OCI-LY7 (cell line): ENCODE data around the gene RPS6KL1. TPM values are rescaled to one million over a fixed set of nuclear protein-coding genes. Genes with fewer than 3 reads are reported as not detected.

Experiments used
- BruUV-seq: library from RNA; stranded (reverse); fragments of 400-500 nt; replicated peaks from 2 replicates; lab custom pipeline; 2021; lab: Mats Ljungman, UMichigan
- CTCF ChIA-PET: fragments of 300-600 bp; sonication (Branson Sonifier 250); formaldehyde crosslinking; loops from one replicate; lab custom pipeline; 2022; ENCODE audit warnings: antibody characterized with exemption; ENCODE audit not compliant: unreplicated experiment; lab: Charles Lee
- POLR2A ChIA-PET: fragments of 300-600 bp; sonication (Branson Sonifier 250); formaldehyde crosslinking; loops from one replicate; lab custom pipeline; 2022; ENCODE audit warnings: antibody characterized with exemption; lab: Charles Lee
- DNase-seq: peaks from one replicate; pipeline ENCODE4 v3.0.0-alpha.2; 2015; ENCODE audit warnings: low spot score
- H2AFZ ChIP-seq: fragments of 200-600 bp; sonication (generic), shearing (Covaris generic); 2 replicates; pipeline ENCODE4 v1.6.1; 2014; ENCODE audit warnings: mild to moderate bottlenecking, antibody characterized with exemption, low read length, moderate library complexity
- H3K27ac ChIP-seq: fragments of 200-600 bp; sonication (generic); 2 replicates; pipeline ENCODE4 v1.5.1; 2014; ENCODE audit warnings: mixed run types, low read depth, mild to moderate bottlenecking, moderate library complexity, low read length, inconsistent platforms; ENCODE audit not compliant: poor library complexity, severe bottlenecking
- H3K36me3 ChIP-seq: fragments of 200-600 bp; sonication (generic); 2 replicates; pipeline ENCODE4 v1.6.1; 2014; ENCODE audit warnings: mild to moderate bottlenecking, antibody characterized with exemption, low read length, moderate library complexity, mixed read lengths; ENCODE audit not compliant: insufficient read depth
- H3K4me1 ChIP-seq: fragments of 200-600 bp; sonication (generic); 2 replicates; pipeline ENCODE4 v1.5.1; 2014; ENCODE audit warnings: mild to moderate bottlenecking, low read length; ENCODE audit not compliant: insufficient read depth, poor library complexity, severe bottlenecking
- H3K4me2 ChIP-seq: fragments of 200-600 bp; sonication (generic); 2 replicates; pipeline ENCODE4 v1.6.1; 2014; ENCODE audit warnings: mild to moderate bottlenecking, low read length
- H3K4me3 ChIP-seq: fragments of 200-600 bp; sonication (generic); 2 replicates; pipeline ENCODE4 v1.5.1; 2014; ENCODE audit warnings: mild to moderate bottlenecking, low read depth, low read length; ENCODE audit not compliant: poor library complexity, severe bottlenecking
- H3K79me2 ChIP-seq: fragments of 200-600 bp; sonication (generic); 2 replicates; pipeline ENCODE4 v1.6.1; 2016; ENCODE audit warnings: low read depth, mild to moderate bottlenecking, low read length, moderate library complexity, mixed read lengths; ENCODE audit not compliant: insufficient read depth
- H3K9me2 ChIP-seq: fragments of 200-600 bp; sonication (generic); 2 replicates; pipeline ENCODE4 v1.6.1; 2016; ENCODE audit warnings: mild to moderate bottlenecking, low read length, mixed read lengths; ENCODE audit not compliant: insufficient read depth
- H3K9me3 ChIP-seq: fragments of 200-600 bp; sonication (generic); 2 replicates; pipeline ENCODE4 v1.6.1; 2014; ENCODE audit warnings: mild to moderate bottlenecking, mixed run types, low read length, mixed read lengths
- H4K20me1 ChIP-seq: fragments of 200-600 bp; sonication (generic); 2 replicates; pipeline ENCODE4 v1.6.1; 2014; ENCODE audit warnings: mild to moderate bottlenecking, antibody characterized with exemption, low read length, moderate library complexity, mixed read lengths; ENCODE audit not compliant: insufficient read depth
- EZH2phosphoT487 ChIP-seq: fragments of 200-600 bp; sonication (generic); IDR thresholded peaks from 2 replicates; pipeline ENCODE4 v1.6.1; 2018; ENCODE audit warnings: low read depth, borderline replicate concordance, mild to moderate bottlenecking, mixed run types, antibody characterized with exemption, low read length, moderate library complexity, mixed read lengths
- intact Hi-C: fragments of 100-400 bp; cut with micrococcal nuclease; formaldehyde crosslinking; loops from one replicate; pipeline ENCODE4 v1.10.0; 2022; ENCODE audit not compliant: unreplicated experiment
- total RNA-seq, 2 experiments: library from RNA; depleted of rRNA in 1 of 2; stranded (reverse); fragments of >200 nt in 1 of 2; shearing (Covaris generic) in 1 of 2; gene quantifications; 2 replicates each; pipeline ENCODE4 v1.2.3, GENCODE V29; 2014 to 2022
- TF ChIP-seq, protein P1 (sequence below): fragments of 200-600 bp; sonication (generic); conservative IDR thresholded peaks from 2 replicates; pipeline ENCODE4 v1.5.1; 2014; ENCODE audit warnings: mild to moderate bottlenecking, antibody characterized with exemption, low read length, moderate library complexity, mixed read lengths

Gene RPS6KL1
- total RNA-seq, 2 experiments from 2014 or later = 6.1 to 15.3 TPM

DNA sequence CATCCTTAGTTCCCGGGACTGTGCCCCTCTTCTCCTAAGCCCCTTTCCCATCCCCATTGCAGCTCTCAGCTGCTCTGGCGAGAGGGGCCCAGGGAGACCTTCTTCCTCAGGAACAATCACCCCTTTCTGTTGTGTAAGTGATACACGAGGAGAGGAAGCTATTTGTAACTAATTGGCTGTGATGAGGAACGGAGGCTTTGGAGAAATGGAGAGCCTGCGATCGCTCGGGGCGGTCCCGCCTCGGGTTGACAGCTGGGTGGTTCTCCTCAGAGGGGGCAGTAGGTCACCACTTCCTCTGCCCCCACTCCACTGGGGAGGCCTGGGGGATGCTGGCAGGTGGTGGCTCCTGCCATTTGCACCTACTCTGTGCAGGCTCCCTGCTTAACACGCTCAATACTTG is 39.0 kb upstream of the RPS6KL1 start:
- no peaks in the 10 kb centered on the region for H3K36me3 ChIP-seq
- H3K27ac ChIP-seq = no peak overlapping the region
- peak overlapping the region; percentile 96 for H2AFZ ChIP-seq
- no peaks in the 10 kb centered on the region for H3K9me2 ChIP-seq
- no peak for DNase-seq
- no peaks in the 10 kb centered on the region for H3K79me2 ChIP-seq
- TF ChIP-seq EZH2phosphoT487 = no peak
- TF ChIP-seq, protein P1, sequence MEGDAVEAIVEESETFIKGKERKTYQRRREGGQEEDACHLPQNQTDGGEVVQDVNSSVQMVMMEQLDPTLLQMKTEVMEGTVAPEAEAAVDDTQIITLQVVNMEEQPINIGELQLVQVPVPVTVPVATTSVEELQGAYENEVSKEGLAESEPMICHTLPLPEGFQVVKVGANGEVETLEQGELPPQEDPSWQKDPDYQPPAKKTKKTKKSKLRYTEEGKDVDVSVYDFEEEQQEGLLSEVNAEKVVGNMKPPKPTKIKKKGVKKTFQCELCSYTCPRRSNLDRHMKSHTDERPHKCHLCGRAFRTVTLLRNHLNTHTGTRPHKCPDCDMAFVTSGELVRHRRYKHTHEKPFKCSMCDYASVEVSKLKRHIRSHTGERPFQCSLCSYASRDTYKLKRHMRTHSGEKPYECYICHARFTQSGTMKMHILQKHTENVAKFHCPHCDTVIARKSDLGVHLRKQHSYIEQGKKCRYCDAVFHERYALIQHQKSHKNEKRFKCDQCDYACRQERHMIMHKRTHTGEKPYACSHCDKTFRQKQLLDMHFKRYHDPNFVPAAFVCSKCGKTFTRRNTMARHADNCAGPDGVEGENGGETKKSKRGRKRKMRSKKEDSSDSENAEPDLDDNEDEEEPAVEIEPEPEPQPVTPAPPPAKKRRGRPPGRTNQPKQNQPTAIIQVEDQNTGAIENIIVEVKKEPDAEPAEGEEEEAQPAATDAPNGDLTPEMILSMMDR = no peak
- intact Hi-C loops = no loop called here
- ChIA-PET POLR2A (interaction anchor here (1.0 to 1.6 kb wide), 4 partner anchors 20 to 106 kb away, joined by 3 to 4 read pairs (median 3); no protein-coding TSS in a partner anchor), CTCF (interaction anchor here (1.0 kb wide), 1 partner anchor 16 kb away, joined by 3 read pairs; no protein-coding TSS in a partner anchor)
- H3K9me3 ChIP-seq = no peaks in the 10 kb centered on the region
- H3K4me3 ChIP-seq = no peak overlapping the region
- BruUV-seq = no TSS peak
- H3K4me1 ChIP-seq = peaks cover 21% of the 10 kb centered on the region
- no peaks in the 10 kb centered on the region for H4K20me1 ChIP-seq
- H3K4me2 ChIP-seq = peak overlapping the region; percentile 43; the same call in 1 of the 2 replicates

DNA sequence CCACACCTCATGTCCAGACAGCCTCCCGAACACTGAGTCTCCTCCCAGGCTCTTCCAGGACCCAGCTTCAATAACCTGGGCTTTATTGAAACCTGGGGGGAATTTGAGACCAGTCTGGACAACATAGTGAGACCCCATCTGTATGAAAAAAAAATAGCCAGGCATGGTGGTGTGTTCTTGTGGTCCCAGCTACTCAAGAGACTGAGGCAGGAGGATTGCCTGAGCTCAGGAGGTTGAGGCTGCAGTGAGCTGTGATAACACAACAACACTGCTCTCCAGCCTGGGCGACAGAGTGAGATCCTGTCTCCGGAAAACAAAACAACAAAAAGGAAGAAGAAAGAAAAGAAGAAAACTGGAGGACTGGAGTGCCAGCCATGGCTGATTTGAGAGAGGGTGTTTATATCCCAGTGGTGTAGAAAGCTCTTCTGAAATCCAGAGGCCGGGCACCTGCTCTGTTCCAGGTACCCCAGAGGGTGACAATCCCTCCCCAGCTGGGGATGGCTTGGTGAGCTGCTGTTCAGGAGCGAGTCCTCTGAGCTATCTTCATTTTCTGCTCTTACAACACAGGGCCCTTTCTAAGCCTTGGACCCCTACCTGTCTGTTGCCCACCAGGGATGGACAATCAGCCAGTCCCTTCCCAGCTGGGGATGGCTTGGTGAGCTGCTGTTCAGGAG is 38.3 kb upstream of the RPS6KL1 start:
- CTCF ChIA-PET = interaction anchor here (1.0 kb wide), 1 partner anchor 15 kb away, joined by 3 read pairs; no protein-coding TSS in a partner anchor
- no peak for DNase-seq
- Histone ChIP-seq H3K9me2 (no peaks in the 10 kb centered on the region), H3K4me2 (no peak overlapping the region), H2AFZ (no peak overlapping the region), H3K36me3 (no peaks in the 10 kb centered on the region), H4K20me1 (no peaks in the 10 kb centered on the region), H3K27ac (no peak overlapping the region), H3K79me2 (no peaks in the 10 kb centered on the region), H3K9me3 (no peaks in the 10 kb centered on the region), H3K4me1 (peaks cover 21% of the 10 kb centered on the region), H3K4me3 (no peak overlapping the region)
- intact Hi-C loops = no loop called here
- POLR2A ChIA-PET = interaction anchor here (0.5 to 1.6 kb wide), 5 partner anchors 20 to 106 kb away, joined by 3 to 4 read pairs (median 3); no protein-coding TSS in a partner anchor
- TF ChIP-seq, protein P1 = no peak
- TF ChIP-seq EZH2phosphoT487 = no peak
- BruUV-seq = no TSS peak

DNA sequence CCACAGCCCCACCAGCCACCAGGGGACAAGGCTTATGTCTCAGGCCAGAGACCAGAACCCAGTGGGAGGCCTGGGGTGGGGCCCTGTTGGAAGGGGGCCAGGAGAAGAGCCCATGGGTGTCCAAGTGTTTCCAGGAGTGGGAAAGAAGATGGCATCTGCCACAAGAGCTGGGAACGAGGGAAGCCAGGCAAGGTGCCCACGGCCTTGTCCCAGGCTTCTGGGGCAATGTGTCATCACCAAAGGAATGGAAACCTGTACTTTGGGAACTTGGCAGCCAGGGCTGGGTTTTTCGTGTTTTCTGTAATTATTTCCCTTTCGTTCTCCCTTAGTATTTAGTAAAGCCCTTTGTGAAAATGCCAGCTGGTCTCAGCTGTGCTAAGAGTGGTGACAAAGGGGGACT is 37.7 kb upstream of the RPS6KL1 start:
- no peak for DNase-seq
- Histone ChIP-seq H3K4me1 (peaks cover 21% of the 10 kb centered on the region), H3K4me3 (no peak overlapping the region), H3K9me3 (no peaks in the 10 kb centered on the region), H3K36me3 (no peaks in the 10 kb centered on the region), H3K4me2 (no peak overlapping the region), H3K79me2 (no peaks in the 10 kb centered on the region), H2AFZ (no peak overlapping the region), H3K27ac (no peak overlapping the region), H3K9me2 (no peaks in the 10 kb centered on the region), H4K20me1 (no peaks in the 10 kb centered on the region)
- no TSS peak for BruUV-seq
- POLR2A ChIA-PET = interaction anchor here (0.5 to 1.6 kb wide), 2 partner anchors 19 to 38 kb away, joined by 4 read pairs; no protein-coding TSS in a partner anchor
- TF ChIP-seq, protein P1 = no peak
- no peak for TF ChIP-seq EZH2phosphoT487
- CTCF ChIA-PET = no interaction called here
- intact Hi-C loops = no loop called here
